GM12865 (cell line): ENCODE measurements around the gene CHCHD6.

Experiments used
- DNase-seq: peaks from one replicate; pipeline ENCODE4 v3.0.0; 2010; ENCODE audit warnings: low read depth
- H3K4me3 ChIP-seq: 2 replicates; pipeline ENCODE4 v1.5.1; 2011; ENCODE audit warnings: mild to moderate bottlenecking, low read depth, low read length, control low read depth
- CTCF ChIP-seq: IDR thresholded peaks from 2 replicates; pipeline ENCODE4 v1.5.1; 2011; ENCODE audit warnings: low read length, control low read depth, low read depth, inconsistent platforms; ENCODE audit not compliant: insufficient read depth; ENCODE audit errors: missing control alignments

The CHCHD6 gene

DNA sequence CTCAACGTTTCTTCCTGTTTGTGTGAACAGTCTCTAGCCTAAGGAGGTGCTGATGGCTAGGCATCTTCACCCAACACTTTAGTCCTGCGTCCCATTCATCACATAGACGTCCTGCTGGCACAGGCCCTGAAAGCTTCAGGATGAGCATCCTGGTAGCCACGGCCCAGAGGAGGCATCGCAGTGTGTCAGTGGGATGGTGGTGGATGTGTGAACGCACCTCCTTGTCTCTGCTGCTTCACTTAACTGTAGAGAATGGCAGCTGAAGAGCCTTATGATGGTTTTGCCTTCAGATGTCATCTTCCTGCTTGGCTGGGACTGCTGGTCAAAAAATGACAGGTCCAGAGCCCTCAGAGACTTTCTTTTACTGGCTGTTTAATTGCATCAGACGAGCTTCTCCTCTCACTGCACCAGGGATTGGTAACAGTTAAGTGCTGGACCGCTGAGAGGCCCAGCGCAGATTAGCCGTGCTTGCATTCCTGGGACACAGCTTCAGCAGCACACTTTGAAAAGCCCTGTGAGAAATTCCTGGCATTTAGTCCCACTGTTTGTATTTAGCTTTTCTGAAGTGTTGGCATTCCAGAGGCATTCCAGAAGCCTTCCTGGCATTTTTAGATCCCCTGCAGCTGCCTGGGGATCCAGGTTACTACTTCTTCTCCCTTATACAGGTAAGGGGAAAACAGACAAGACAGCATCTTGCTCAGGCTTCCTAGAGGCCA lies 146.5 kb downstream of the CHCHD6 start:
- no peak for DNase-seq
- TF ChIP-seq CTCF, result no peak
- H3K4me3 ChIP-seq, result no peak overlapping the region

GRCh38 chr3:126851382-126851781 lies 147.3 kb downstream of the CHCHD6 start:
- no peak overlapping the region for H3K4me3 ChIP-seq
- TF ChIP-seq CTCF, result no peak
- no peak for DNase-seq

- no peak for TF ChIP-seq CTCF
- DNase-seq, result no peak
- no peak overlapping the region for H3K4me3 ChIP-seq
Measured at GRCh38 chr3:126851934-126852333, 147.9 kb downstream of the CHCHD6 start.

DNA sequence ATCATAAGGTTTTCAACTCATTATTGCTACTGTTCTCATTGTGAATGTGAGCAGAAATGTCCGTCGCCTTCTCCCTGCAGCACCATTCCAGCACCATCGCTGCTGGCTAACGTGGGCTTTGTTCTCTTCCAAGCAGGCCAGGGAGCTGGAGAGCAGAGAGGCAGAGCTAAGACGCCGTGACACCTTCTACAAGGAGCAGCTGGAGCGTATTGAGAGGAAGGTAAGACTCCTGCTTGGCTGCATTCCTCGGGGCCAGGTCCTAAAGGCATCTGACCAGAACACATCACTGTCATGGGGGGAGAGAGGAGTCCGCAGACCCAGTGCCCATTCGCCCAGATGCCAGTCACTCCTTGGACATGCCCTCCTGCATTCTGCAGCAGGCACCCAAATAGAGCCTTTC lies 148.5 kb downstream of the CHCHD6 start:
- no peak for DNase-seq
- H3K4me3 ChIP-seq, result no peak overlapping the region
- no peak for TF ChIP-seq CTCF

GRCh38 chr3:126854666-126855065 lies 150.6 kb downstream of the CHCHD6 start:
- TF ChIP-seq CTCF, result no peak

DNA sequence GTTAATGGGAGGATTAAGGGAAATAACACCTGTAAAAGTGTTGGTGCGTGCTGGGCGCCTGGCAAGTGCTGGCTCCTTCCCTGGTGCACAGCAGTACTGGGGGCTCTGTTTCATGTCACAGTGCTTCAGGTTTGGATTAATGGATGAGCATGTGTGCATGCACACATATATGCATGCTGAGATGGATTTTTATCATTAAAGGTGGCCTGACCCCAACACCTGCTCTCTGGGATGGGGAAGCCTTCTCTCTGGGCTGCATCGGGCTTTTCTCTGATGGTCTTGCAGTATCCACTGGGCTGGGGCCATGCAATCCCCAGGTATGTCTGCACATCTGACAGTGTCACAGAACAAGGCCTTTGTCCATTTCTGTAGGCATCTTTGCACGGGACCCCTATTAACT lies 151.3 kb downstream of the CHCHD6 start:
- DNase-seq, result no peak
- no peak overlapping the region for H3K4me3 ChIP-seq
- TF ChIP-seq CTCF, result no peak

More at GRCh38 chr3:126854666-126855065, 150.6 kb downstream of the CHCHD6 start:
- no peak for DNase-seq
- no peak overlapping the region for H3K4me3 ChIP-seq

DNA sequence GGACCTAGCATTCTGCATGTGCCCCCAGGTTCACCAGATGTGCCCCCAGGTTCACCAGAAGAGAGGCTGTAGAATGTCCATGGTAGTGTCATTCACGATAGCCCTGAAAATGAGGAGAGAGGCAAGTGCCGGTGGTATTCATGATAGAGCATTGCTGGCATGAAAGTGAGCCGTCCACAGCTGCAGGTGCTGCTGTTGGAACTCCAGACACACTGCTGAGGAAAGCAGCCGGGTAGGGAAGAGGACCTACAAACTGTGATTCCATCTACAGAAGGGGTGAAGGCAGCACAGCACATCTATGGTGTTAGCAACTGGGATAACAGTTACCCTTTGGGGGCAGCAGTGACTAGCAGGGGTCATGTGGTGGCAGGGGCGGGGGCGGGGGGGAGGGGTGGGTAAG lies 153.9 kb downstream of the CHCHD6 start:
- H3K4me3 ChIP-seq, result no peak overlapping the region
- DNase-seq, result no peak
- no peak for TF ChIP-seq CTCF
